Measurements from ENCODE around the gene ATP5F1D. TPM values are rescaled to one million over a fixed set of nuclear protein-coding genes. Genes with fewer than 3 reads are reported as not detected.

The ATP5F1D gene
- total RNA-seq, 1 donor from 2014 or later = 116 TPM

- intact Hi-C loops (cut with DNase I) = no loop called here
- no peak for DNase-seq
Measured at GRCh38 chr19:1229924-1230782, 11.4 kb upstream of the ATP5F1D start.

GRCh38 chr19:1230783-1231489 is 10.6 kb upstream of the ATP5F1D start:
- TF ChIP-seq CTCF (IDR thresholded peaks at IDR 0.05) = no peak
- intact Hi-C loops (cut with DNase I) = no loop called here
- no peak overlapping the region for H3K27ac ChIP-seq
- no peak overlapping the region for H3K4me3 ChIP-seq
- ATAC-seq (no peak), DNase-seq (no peak)
- peaks cover 23% of the 10 kb centered on the region for H3K36me3 ChIP-seq
- no peaks in the 10 kb centered on the region for H3K9me3 ChIP-seq
- peaks cover 24% of the 10 kb centered on the region for H3K4me1 ChIP-seq
- peaks cover under 1% of the 10 kb centered on the region for H3K27me3 ChIP-seq (ENCODE audit: low read depth)

More at GRCh38 chr19:1229924-1230782, 11.4 kb upstream of the ATP5F1D start:
- Histone ChIP-seq H3K4me3 (no peak overlapping the region), H3K27me3 (ENCODE audit: low read depth) (no peaks in the 10 kb centered on the region), H3K36me3 (peaks cover 31% of the 10 kb centered on the region), H3K27ac (no peak overlapping the region), H3K4me1 (peaks cover 24% of the 10 kb centered on the region), H3K9me3 (no peaks in the 10 kb centered on the region)
- ATAC-seq = no peak
- TF ChIP-seq CTCF (IDR thresholded peaks at IDR 0.05) = no peak

GRCh38 chr19:1231729-1232637 is 9.6 kb upstream of the ATP5F1D start:
- peaks cover 12% of the 10 kb centered on the region for H3K36me3 ChIP-seq
- DNase-seq = no peak
- H3K4me3 ChIP-seq = no peak overlapping the region
- intact Hi-C loops (cut with DNase I) = no loop called here
- H3K27me3 ChIP-seq (ENCODE audit: low read depth) = peaks cover 6% of the 10 kb centered on the region
- peaks cover 26% of the 10 kb centered on the region for H3K4me1 ChIP-seq
- TF ChIP-seq CTCF (IDR thresholded peaks at IDR 0.05) = no peak
- H3K27ac ChIP-seq = peak overlapping the region; percentile 41
- no peaks in the 10 kb centered on the region for H3K9me3 ChIP-seq
- ATAC-seq = peak; percentile 43 to 54

- Histone ChIP-seq H3K4me1 (peaks cover 32% of the 10 kb centered on the region), H3K9me3 (no peaks in the 10 kb centered on the region), H3K27me3 (ENCODE audit: low read depth) (peaks cover 9% of the 10 kb centered on the region), H3K36me3 (peaks cover 6% of the 10 kb centered on the region), H3K27ac (peak overlapping the region; percentile 41), H3K4me3 (no peak overlapping the region)
- no peak for TF ChIP-seq CTCF (IDR thresholded peaks at IDR 0.05)
- peak; percentile 16 to 17 for ATAC-seq
- intact Hi-C loops (cut with DNase I) = no loop called here
- DNase-seq = no peak
Measured at GRCh38 chr19:1232652-1233072, 8.9 kb upstream of the ATP5F1D start.

- intact Hi-C loops (cut with DNase I) = no loop called here
- Histone ChIP-seq H3K4me1 (peaks cover 34% of the 10 kb centered on the region), H3K9me3 (no peaks in the 10 kb centered on the region), H3K27ac (no peak overlapping the region), H3K36me3 (peaks cover under 1% of the 10 kb centered on the region), H3K27me3 (ENCODE audit: low read depth) (peaks cover 9% of the 10 kb centered on the region), H3K4me3 (no peak overlapping the region)
- ATAC-seq (peak; percentile 14 to 17), DNase-seq (peak; percentile 76)
- TF ChIP-seq CTCF (IDR thresholded peaks at IDR 0.05) = no peak
Measured at GRCh38 chr19:1233115-1233667, 8.4 kb upstream of the ATP5F1D start.

Measured in lower lobe of right lung (tissue), 2 donors.